ENCODE data around the gene MPL.
"Not testable (repeated sequence)": the region's sequence is repeated elsewhere in the genome, so short reads cannot be mapped to it uniquely, and the experiment has no call there.

The MPL gene

GRCh38 chr1:43389326-43390313 is 52.0 kb downstream of the MPL start, which contains the start of the genes MED8 and SZT2:
Gene MED8, minus strand, starts transcription at chr1:43389800. Its CDS starts 36 bp downstream, at chr1:43389764.
Gene SZT2, plus strand, starts transcription at chr1:43389899. Its CDS starts 70 bp downstream, at chr1:43389969.
- Histone ChIP-seq H3K27me3 (replicated peaks) (no peaks in the 10 kb centered on the region), H3K4me3 (ENCODE audit: low read depth, low read length) (peak within 1 kb of the TSS; percentile 97), H3K27ac (peak within 1 kb of the TSS; percentile 87), H3K36me3 (replicated peaks) (peaks cover 26% of the 10 kb centered on the region)
- in situ Hi-C loops (cut with HindIII; ENCODE audit: low pct_ligation_motif_present, low sequenced_read_pairs), result no loop called here
- no peak for TF ChIP-seq CTCF (IDR thresholded peaks at IDR 0.05; ENCODE audit: low read depth, low read length, missing control alignments)
- peak; percentile 91 for DNase-seq

- H3K27ac ChIP-seq, result no peak overlapping the region
- TF ChIP-seq CTCF (IDR thresholded peaks at IDR 0.05; ENCODE audit: low read depth, low read length, missing control alignments), result no peak
- H3K27me3 ChIP-seq (replicated peaks), result no peaks in the 10 kb centered on the region
- H3K4me3 ChIP-seq (ENCODE audit: low read depth, low read length), result no peak overlapping the region
- DNase-seq, result no peak
- no peaks in the 10 kb centered on the region for H3K36me3 ChIP-seq (replicated peaks)
- in situ Hi-C loops (cut with HindIII; ENCODE audit: low pct_ligation_motif_present, low sequenced_read_pairs), result no loop called here
Measured at GRCh38 chr1:43392702-43393101, 55.1 kb downstream of the MPL start.

- in situ Hi-C loops (cut with HindIII; ENCODE audit: low pct_ligation_motif_present, low sequenced_read_pairs), result no loop called here
- TF ChIP-seq CTCF (IDR thresholded peaks at IDR 0.05; ENCODE audit: low read depth, low read length, missing control alignments), result no peak
- no peak for DNase-seq
- no peaks in the 10 kb centered on the region for H3K36me3 ChIP-seq (replicated peaks)
- no peak overlapping the region for H3K4me3 ChIP-seq (ENCODE audit: low read depth, low read length)
- no peak overlapping the region for H3K27ac ChIP-seq
- no peaks in the 10 kb centered on the region for H3K27me3 ChIP-seq (replicated peaks)
Measured at GRCh38 chr1:43395523-43395922, 57.9 kb downstream of the MPL start.

GRCh38 chr1:43396059-43396458 is 58.4 kb downstream of the MPL start:
- DNase-seq, result no peak
- no peaks in the 10 kb centered on the region for H3K27me3 ChIP-seq (replicated peaks)
- no peak overlapping the region for H3K27ac ChIP-seq
- H3K4me3 ChIP-seq (ENCODE audit: low read depth, low read length), result no peak overlapping the region
- no peaks in the 10 kb centered on the region for H3K36me3 ChIP-seq (replicated peaks)
- in situ Hi-C loops (cut with HindIII; ENCODE audit: low pct_ligation_motif_present, low sequenced_read_pairs), result no loop called here
- TF ChIP-seq CTCF (IDR thresholded peaks at IDR 0.05; ENCODE audit: low read depth, low read length, missing control alignments), result no peak

GRCh38 chr1:43398227-43398626 is 60.6 kb downstream of the MPL start:
- DNase-seq, result no peak
- H3K36me3 ChIP-seq (replicated peaks), result peaks cover 2% of the 10 kb centered on the region
- TF ChIP-seq CTCF (IDR thresholded peaks at IDR 0.05; ENCODE audit: low read depth, low read length, missing control alignments), result no peak
- no peaks in the 10 kb centered on the region for H3K27me3 ChIP-seq (replicated peaks)
- in situ Hi-C loops (cut with HindIII; ENCODE audit: low pct_ligation_motif_present, low sequenced_read_pairs), result no loop called here
- H3K27ac ChIP-seq, result no peak overlapping the region
- no peak overlapping the region for H3K4me3 ChIP-seq (ENCODE audit: low read depth, low read length)

- not testable (repeated sequence) for H3K4me3 ChIP-seq (ENCODE audit: low read depth, low read length); H3K27ac ChIP-seq; DNase-seq; H3K27me3 ChIP-seq (replicated peaks)
- in situ Hi-C loops (cut with HindIII; ENCODE audit: low pct_ligation_motif_present, low sequenced_read_pairs), result loop anchor here (25.0 kb wide), 1 partner anchor 163 kb away; no protein-coding TSS in a partner anchor
- peaks cover 22% of the 10 kb centered on the region for H3K36me3 ChIP-seq (replicated peaks)
Measured at GRCh38 chr1:43400441-43400840, 62.8 kb downstream of the MPL start.

Data from brain microvascular endothelial cell (primary cell).